Esophagus muscularis mucosa (tissue), 3 donors: ENCODE measurements around the gene DGKZ.

Source experiments
- CTCF ChIP-seq, 3 experiments: fragments of 200-600 bp in 2 of 3; fragments of 450-650 bp in 1 of 3; sonication (generic) in 2 of 3; IDR thresholded peaks; one replicate each; pipeline ENCODE4 v1.5.1; 2017 to 2019; ENCODE audit warnings: antibody characterized with exemption in 3 of 3, mild to moderate bottlenecking in 2 of 3, moderate library complexity in 1 of 3
- POLR2A ChIP-seq: fragments of 450-650 bp; IDR thresholded peaks from one replicate; pipeline ENCODE4 v1.6.1; 2017; ENCODE audit warnings: antibody characterized with exemption, moderate library complexity, mild to moderate bottlenecking, low read depth

- TF ChIP-seq CTCF (IDR thresholded peaks at IDR 0.05) (no peak), POLR2A (no peak)
These were observed 11.2 kb upstream of the DGKZ start for GRCh38 chr11:46335890-46336562.
